Measurements from ENCODE around the gene EAF1.

DNA sequence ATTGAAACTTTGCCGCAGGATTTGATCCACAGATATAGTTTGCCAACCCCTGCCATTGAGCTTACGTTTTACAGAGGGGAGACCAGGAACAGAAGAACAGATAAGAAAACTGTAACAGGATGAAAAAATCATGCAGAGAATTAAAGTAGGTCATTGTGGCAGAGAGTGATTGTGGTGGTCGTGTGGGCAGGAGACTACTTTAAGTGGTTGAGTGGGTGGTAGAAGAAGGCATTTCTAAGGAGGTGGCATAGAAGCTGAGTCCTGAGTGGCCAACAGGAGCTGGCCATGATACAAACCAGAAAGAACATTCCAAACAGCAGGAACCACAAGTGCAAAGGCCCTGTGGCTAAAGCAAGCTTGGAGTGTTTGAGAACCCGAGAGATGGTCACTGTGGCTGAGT lies 59.6 kb downstream of the EAF1 start:
- TF ChIP-seq POLR2A (IDR thresholded peaks at IDR 0.05; ENCODE audit: control extremely low read depth in 1 of 2, low read depth in 2 of 2, low read length in 2 of 2) (no peak), CBX8 (IDR thresholded peaks at IDR 0.05; ENCODE audit: borderline replicate concordance, low read depth, low read length) (no peak), MAFK (IDR thresholded peaks at IDR 0.05; ENCODE audit: low read depth, low read length) (no peak), HDAC2 (IDR thresholded peaks at IDR 0.05; ENCODE audit: borderline replicate concordance in 1 of 2, low read depth in 2 of 2, low read length in 2 of 2) (no peak), CEBPB (IDR thresholded peaks at IDR 0.05; ENCODE audit: low read depth, low read length) (no peak), RAD21 (IDR thresholded peaks at IDR 0.05 in 1 of 2, conservative IDR thresholded peaks at IDR 0.05 in 1 of 2; ENCODE audit: low read depth in 2 of 2, low read length in 2 of 2) (no peak), TCF12 (IDR thresholded peaks at IDR 0.05; ENCODE audit: low read depth, low read length) (no peak), SP4 (IDR thresholded peaks at IDR 0.05; ENCODE audit: low read length) (no peak), EZH2 (IDR thresholded peaks at IDR 0.05; ENCODE audit: low read depth, low read length, severe bottlenecking) (no peak), CREB1 (IDR thresholded peaks at IDR 0.05) (no peak)
- TF ChIP-seq, protein P1, sequence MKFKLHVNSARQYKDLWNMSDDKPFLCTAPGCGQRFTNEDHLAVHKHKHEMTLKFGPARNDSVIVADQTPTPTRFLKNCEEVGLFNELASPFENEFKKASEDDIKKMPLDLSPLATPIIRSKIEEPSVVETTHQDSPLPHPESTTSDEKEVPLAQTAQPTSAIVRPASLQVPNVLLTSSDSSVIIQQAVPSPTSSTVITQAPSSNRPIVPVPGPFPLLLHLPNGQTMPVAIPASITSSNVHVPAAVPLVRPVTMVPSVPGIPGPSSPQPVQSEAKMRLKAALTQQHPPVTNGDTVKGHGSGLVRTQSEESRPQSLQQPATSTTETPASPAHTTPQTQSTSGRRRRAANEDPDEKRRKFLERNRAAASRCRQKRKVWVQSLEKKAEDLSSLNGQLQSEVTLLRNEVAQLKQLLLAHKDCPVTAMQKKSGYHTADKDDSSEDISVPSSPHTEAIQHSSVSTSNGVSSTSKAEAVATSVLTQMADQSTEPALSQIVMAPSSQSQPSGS (IDR thresholded peaks at IDR 0.05; ENCODE audit: low read length): no peak
- TF ChIP-seq, protein P2, sequence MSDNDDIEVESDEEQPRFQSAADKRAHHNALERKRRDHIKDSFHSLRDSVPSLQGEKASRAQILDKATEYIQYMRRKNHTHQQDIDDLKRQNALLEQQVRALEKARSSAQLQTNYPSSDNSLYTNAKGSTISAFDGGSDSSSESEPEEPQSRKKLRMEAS (IDR thresholded peaks at IDR 0.05): no peak
- TF ChIP-seq, protein P3, sequence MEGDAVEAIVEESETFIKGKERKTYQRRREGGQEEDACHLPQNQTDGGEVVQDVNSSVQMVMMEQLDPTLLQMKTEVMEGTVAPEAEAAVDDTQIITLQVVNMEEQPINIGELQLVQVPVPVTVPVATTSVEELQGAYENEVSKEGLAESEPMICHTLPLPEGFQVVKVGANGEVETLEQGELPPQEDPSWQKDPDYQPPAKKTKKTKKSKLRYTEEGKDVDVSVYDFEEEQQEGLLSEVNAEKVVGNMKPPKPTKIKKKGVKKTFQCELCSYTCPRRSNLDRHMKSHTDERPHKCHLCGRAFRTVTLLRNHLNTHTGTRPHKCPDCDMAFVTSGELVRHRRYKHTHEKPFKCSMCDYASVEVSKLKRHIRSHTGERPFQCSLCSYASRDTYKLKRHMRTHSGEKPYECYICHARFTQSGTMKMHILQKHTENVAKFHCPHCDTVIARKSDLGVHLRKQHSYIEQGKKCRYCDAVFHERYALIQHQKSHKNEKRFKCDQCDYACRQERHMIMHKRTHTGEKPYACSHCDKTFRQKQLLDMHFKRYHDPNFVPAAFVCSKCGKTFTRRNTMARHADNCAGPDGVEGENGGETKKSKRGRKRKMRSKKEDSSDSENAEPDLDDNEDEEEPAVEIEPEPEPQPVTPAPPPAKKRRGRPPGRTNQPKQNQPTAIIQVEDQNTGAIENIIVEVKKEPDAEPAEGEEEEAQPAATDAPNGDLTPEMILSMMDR (IDR thresholded peaks at IDR 0.05; ENCODE audit: control extremely low read depth in 1 of 3, insufficient read depth in 1 of 3, low read depth in 1 of 3, low read length in 3 of 3): no peak

Measured in H1 (cell line).